ENCODE data around the gene RGS16.

DNA sequence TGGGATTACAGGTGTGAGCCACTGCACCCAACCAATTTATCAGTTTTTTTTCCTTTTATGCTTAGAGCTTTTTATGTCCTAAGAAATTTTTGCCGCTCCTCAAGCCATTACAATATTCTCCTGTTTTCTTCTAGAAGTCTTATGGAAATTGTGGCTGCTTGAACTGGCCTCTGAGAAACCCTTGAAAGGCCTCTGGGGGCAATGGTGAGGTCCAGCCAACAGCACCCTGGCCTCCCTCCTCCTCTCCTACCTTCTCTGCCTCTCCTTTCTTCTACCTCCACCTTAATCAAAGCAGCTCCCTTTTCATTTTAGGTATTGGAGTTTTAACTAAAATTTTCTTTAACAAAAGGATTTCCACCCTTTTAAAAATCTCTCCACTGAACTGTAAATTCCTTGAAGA is 24.5 kb upstream of the RGS16 start:
- TF ChIP-seq EP300 (IDR thresholded peaks at IDR 0.05; ENCODE audit: borderline replicate concordance in 1 of 2, low read depth in 1 of 2, low read length in 1 of 2): no peak
- TF ChIP-seq, protein P1, sequence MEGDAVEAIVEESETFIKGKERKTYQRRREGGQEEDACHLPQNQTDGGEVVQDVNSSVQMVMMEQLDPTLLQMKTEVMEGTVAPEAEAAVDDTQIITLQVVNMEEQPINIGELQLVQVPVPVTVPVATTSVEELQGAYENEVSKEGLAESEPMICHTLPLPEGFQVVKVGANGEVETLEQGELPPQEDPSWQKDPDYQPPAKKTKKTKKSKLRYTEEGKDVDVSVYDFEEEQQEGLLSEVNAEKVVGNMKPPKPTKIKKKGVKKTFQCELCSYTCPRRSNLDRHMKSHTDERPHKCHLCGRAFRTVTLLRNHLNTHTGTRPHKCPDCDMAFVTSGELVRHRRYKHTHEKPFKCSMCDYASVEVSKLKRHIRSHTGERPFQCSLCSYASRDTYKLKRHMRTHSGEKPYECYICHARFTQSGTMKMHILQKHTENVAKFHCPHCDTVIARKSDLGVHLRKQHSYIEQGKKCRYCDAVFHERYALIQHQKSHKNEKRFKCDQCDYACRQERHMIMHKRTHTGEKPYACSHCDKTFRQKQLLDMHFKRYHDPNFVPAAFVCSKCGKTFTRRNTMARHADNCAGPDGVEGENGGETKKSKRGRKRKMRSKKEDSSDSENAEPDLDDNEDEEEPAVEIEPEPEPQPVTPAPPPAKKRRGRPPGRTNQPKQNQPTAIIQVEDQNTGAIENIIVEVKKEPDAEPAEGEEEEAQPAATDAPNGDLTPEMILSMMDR (IDR thresholded peaks at IDR 0.05): no peak
- no peak for TF ChIP-seq RXRA (IDR thresholded peaks at IDR 0.05; ENCODE audit: borderline replicate concordance, low read depth)
- TF ChIP-seq, protein P2, sequence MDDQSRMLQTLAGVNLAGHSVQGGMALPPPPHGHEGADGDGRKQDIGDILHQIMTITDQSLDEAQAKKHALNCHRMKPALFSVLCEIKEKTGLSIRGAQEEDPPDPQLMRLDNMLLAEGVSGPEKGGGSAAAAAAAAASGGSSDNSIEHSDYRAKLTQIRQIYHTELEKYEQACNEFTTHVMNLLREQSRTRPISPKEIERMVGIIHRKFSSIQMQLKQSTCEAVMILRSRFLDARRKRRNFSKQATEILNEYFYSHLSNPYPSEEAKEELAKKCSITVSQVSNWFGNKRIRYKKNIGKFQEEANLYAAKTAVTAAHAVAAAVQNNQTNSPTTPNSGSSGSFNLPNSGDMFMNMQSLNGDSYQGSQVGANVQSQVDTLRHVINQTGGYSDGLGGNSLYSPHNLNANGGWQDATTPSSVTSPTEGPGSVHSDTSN (IDR thresholded peaks at IDR 0.05): no peak
